PC-3 (cell line): Measurements from ENCODE around the gene RAB20. TPM values are rescaled to one million over a fixed set of nuclear protein-coding genes. Genes with fewer than 3 reads are reported as not detected.

Experiments used
- ATAC-seq: fragments of 200-7000 bp; cut with Tn5 transposase; 2 replicates; pipeline ENCODE4 v1.9.1; 2020; ENCODE audit warnings: mild to moderate bottlenecking, moderate library complexity
- BruUV-seq: library from RNA; stranded (reverse); fragments of 400-500 nt; replicated peaks from 2 replicates; lab custom pipeline; 2021; lab: Mats Ljungman, UMichigan
- CTCF ChIA-PET: fragments of 300-600 bp; sonication (Branson Sonifier 250); formaldehyde crosslinking; loops from one replicate; lab custom pipeline; 2022; ENCODE audit warnings: antibody characterized with exemption; lab: Charles Lee
- POLR2A ChIA-PET: fragments of 300-600 bp; sonication (Branson Sonifier 250); formaldehyde crosslinking; loops from one replicate; lab custom pipeline; 2022; ENCODE audit warnings: antibody characterized with exemption; ENCODE audit not compliant: unreplicated experiment; lab: Charles Lee
- DNase-seq: peaks from one replicate; pipeline ENCODE4 v3.0.0-alpha.2; 2015
- H2AFZ ChIP-seq: fragments of 300-600 bp; sonication (generic); 2 replicates; pipeline ENCODE4 v1.6.0; 2016; ENCODE audit warnings: antibody characterized with exemption, low read length
- H3F3A ChIP-seq: fragments of 300-600 bp; sonication (generic); one replicate; pipeline ENCODE4 v1.6.0; 2017; ENCODE audit warnings: antibody characterized with exemption, low read length, control low read depth, mild to moderate bottlenecking; ENCODE audit not compliant: unreplicated experiment
- H3K27ac ChIP-seq: fragments of 300-600 bp; sonication (generic); 2 replicates; pipeline ENCODE4 v1.5.1; 2016; ENCODE audit warnings: mild to moderate bottlenecking, low read length
- H3K27me3 ChIP-seq: fragments of 300-600 bp; sonication (generic); 2 replicates; pipeline ENCODE4 v1.6.1; 2016; ENCODE audit warnings: low read length, mixed read lengths
- H3K36me3 ChIP-seq: fragments of 300-600 bp; sonication (generic); 2 replicates; pipeline ENCODE4 v1.6.1; 2016; ENCODE audit warnings: low read depth, mixed run types, low read length, mixed read lengths
- H3K4me1 ChIP-seq: fragments of 300-600 bp; sonication (generic); 2 replicates; pipeline ENCODE4 v1.5.1; 2016; ENCODE audit warnings: low read length; ENCODE audit not compliant: insufficient read depth
- H3K4me2 ChIP-seq: fragments of 300-600 bp; sonication (generic); 2 replicates; pipeline ENCODE4 v1.6.0; 2016; ENCODE audit warnings: low read length
- H3K4me3 ChIP-seq: fragments of 300-600 bp; sonication (generic); 2 replicates; pipeline ENCODE4 v1.5.1; 2016; ENCODE audit warnings: mild to moderate bottlenecking, low read length, mixed read lengths
- H3K79me2 ChIP-seq: fragments of 300-600 bp; sonication (generic); 2 replicates; pipeline ENCODE4 v1.6.1; 2017; ENCODE audit warnings: low read length, mixed read lengths
- H3K9ac ChIP-seq: fragments of 300-600 bp; sonication (generic); 2 replicates; pipeline ENCODE4 v1.6.0; 2016; ENCODE audit warnings: mild to moderate bottlenecking, low read length
- H3K9me2 ChIP-seq: fragments of 300-600 bp; sonication (generic); replicated peaks from 2 replicates; pipeline ENCODE4 v1.6.1; 2016; ENCODE audit warnings: mixed run types, low read length, mixed read lengths
- H3K9me3 ChIP-seq: fragments of 300-600 bp; sonication (generic); 2 replicates; pipeline ENCODE4 v1.6.1; 2016; ENCODE audit warnings: low read length, mixed read lengths
- H4K20me1 ChIP-seq: fragments of 300-600 bp; sonication (generic); 2 replicates; pipeline ENCODE4 v1.6.1; 2016; ENCODE audit warnings: low read length, mixed read lengths
- EZH2 ChIP-seq: fragments of 300-600 bp; sonication (generic); IDR thresholded peaks from one replicate; pipeline ENCODE4 v1.6.1; 2017; ENCODE audit warnings: antibody characterized with exemption, mild to moderate bottlenecking, low read length; ENCODE audit not compliant: unreplicated experiment
- EZH2phosphoT487 ChIP-seq: fragments of 300-600 bp; sonication (generic); IDR thresholded peaks from 2 replicates; pipeline ENCODE4 v1.6.1; 2018; ENCODE audit warnings: mild to moderate bottlenecking, antibody characterized with exemption, low read length, borderline replicate concordance
- intact Hi-C: fragments of 100-400 bp; cut with micrococcal nuclease; formaldehyde crosslinking; loops from 2 replicates; pipeline ENCODE4 v1.9.0; 2023
- total RNA-seq: library from RNA; depleted of rRNA; stranded (reverse); fragments of >200 nt; gene quantifications from 2 replicates; pipeline ENCODE4 v1.2.3, GENCODE V29; 2014
- TF ChIP-seq, protein P1 (sequence below): fragments of 300-600 bp; sonication (generic); conservative IDR thresholded peaks from 2 replicates; pipeline ENCODE4 v1.5.1; 2017; ENCODE audit warnings: antibody characterized with exemption, low read depth, mild to moderate bottlenecking, low read length

The RAB20 gene
- total RNA-seq, 1 experiment from 2014 or later = 22.9 TPM

DNA sequence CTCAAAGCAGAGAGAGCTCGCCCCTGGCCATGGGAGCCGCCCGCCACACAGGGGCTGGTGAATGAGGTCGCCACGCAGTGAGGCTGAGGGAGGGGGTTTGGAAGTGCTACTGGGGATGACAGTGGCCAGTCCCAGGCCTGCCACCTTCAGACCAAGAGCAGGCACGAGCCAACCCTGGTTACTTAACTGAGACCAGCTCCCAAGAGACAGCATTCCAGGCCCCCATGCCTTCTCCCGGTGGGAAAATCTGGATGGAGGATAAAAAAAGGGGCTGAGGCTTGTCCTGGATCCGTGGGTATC lies 43.3 kb downstream of the RAB20 start:
- no peaks in the 10 kb centered on the region for H3K36me3 ChIP-seq
- DNase-seq = no peak
- no peak overlapping the region for H3K4me3 ChIP-seq
- no peak for ATAC-seq
- TF ChIP-seq EZH2phosphoT487 (no peak), EZH2 (no peak)
- TF ChIP-seq, protein P1, sequence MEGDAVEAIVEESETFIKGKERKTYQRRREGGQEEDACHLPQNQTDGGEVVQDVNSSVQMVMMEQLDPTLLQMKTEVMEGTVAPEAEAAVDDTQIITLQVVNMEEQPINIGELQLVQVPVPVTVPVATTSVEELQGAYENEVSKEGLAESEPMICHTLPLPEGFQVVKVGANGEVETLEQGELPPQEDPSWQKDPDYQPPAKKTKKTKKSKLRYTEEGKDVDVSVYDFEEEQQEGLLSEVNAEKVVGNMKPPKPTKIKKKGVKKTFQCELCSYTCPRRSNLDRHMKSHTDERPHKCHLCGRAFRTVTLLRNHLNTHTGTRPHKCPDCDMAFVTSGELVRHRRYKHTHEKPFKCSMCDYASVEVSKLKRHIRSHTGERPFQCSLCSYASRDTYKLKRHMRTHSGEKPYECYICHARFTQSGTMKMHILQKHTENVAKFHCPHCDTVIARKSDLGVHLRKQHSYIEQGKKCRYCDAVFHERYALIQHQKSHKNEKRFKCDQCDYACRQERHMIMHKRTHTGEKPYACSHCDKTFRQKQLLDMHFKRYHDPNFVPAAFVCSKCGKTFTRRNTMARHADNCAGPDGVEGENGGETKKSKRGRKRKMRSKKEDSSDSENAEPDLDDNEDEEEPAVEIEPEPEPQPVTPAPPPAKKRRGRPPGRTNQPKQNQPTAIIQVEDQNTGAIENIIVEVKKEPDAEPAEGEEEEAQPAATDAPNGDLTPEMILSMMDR = no peak
- H4K20me1 ChIP-seq = no peaks in the 10 kb centered on the region
- H3K4me1 ChIP-seq = no peaks in the 10 kb centered on the region
- intact Hi-C loops = no loop called here
- no peaks in the 10 kb centered on the region for H3K9me3 ChIP-seq
- no TSS peak for BruUV-seq
- H3K27me3 ChIP-seq = no peaks in the 10 kb centered on the region
- H3K9me2 ChIP-seq = no peaks in the 10 kb centered on the region
- no peak overlapping the region for H3K27ac ChIP-seq
- no peak overlapping the region for H3K4me2 ChIP-seq
- H3K9ac ChIP-seq = no peak overlapping the region
- H3F3A ChIP-seq = no peaks in the 10 kb centered on the region
- ChIA-PET CTCF (no interaction called here), POLR2A (no interaction called here)
- 0 out of 2 replicates have a peak, but pooled peaks cover 2% of the 10 kb centered on the region for H3K79me2 ChIP-seq
- no peak overlapping the region for H2AFZ ChIP-seq

DNA sequence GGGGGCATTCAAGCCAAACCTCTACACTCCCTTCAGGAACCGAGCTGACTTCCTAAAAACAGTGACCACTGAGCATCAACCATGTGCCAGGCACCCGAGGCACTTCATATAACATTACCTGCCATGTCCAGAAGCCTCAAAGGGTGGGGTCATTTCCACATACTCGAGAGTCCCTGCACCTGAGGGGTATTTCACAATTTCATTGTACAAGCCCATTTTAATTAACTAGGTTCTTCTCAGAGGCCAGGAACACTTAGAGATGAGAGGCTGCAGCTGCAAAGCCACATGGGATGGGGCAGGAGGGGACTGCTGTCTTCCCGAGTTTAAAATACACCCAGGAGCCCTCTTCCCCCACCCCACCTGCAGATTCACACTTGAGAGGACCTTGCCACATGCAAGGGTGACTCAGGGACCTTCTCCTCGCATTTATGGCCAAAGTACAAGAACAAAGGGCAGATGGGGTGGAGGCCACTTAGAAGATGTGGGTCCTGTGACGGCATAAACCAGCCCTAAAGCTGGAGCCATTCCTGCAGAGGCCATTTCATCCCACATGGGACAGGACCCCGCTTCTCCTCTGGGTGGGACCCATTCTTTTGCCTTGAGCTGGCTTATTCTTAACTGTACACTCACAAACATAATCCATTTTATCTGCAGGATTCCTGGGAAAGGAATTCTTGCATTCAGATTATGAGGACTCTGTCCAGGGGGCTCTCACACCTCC lies 43.9 kb downstream of the RAB20 start:
- ChIA-PET POLR2A (no interaction called here), CTCF (no interaction called here)
- TF ChIP-seq EZH2phosphoT487 (no peak), EZH2 (no peak)
- TF ChIP-seq, protein P1 = no peak
- no peaks in the 10 kb centered on the region for H3K4me1 ChIP-seq
- no peak overlapping the region for H3K9ac ChIP-seq
- no peaks in the 10 kb centered on the region for H3K9me2 ChIP-seq
- H4K20me1 ChIP-seq = no peaks in the 10 kb centered on the region
- H3K9me3 ChIP-seq = no peaks in the 10 kb centered on the region
- intact Hi-C loops = no loop called here
- H3K36me3 ChIP-seq = no peaks in the 10 kb centered on the region; the same call in 1 of the 2 replicates
- BruUV-seq = no TSS peak
- no peaks in the 10 kb centered on the region for H3K79me2 ChIP-seq
- no peaks in the 10 kb centered on the region for H3K27me3 ChIP-seq
- no peak overlapping the region for H3K4me2 ChIP-seq
- no peak overlapping the region for H3K27ac ChIP-seq
- no peak for DNase-seq
- H3K4me3 ChIP-seq = no peak overlapping the region
- H3F3A ChIP-seq = no peaks in the 10 kb centered on the region
- no peak overlapping the region for H2AFZ ChIP-seq
- ATAC-seq = no peak

DNA sequence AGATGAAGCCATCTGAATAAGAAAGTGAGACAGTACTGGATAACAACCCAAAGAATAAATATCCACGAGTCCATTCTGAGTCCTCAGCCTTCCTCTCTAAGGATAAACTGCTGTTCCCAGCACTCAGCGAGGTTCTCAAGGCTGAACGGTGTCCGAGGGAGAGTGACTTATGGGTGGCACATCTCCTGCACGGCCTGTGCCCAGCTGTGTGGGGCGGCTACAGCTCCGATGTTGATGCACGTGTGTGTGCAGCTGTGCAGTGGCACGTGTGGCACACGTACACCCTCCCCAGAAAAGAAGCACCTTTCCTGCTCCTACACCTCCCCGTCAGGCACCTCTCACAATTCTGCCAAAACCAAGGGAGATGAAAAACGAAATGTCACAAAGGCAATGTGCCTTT lies 45.0 kb downstream of the RAB20 start:
- Histone ChIP-seq H3K9me2 (no peaks in the 10 kb centered on the region), H3K4me1 (no peaks in the 10 kb centered on the region), H4K20me1 (no peaks in the 10 kb centered on the region), H3K9me3 (no peaks in the 10 kb centered on the region), H3K36me3 (no peaks in the 10 kb centered on the region; the same call in 1 of the 2 replicates), H3K27me3 (no peaks in the 10 kb centered on the region), H3K79me2 (no peaks in the 10 kb centered on the region), H3K9ac (no peak overlapping the region), H3K27ac (no peak overlapping the region), H3F3A (no peaks in the 10 kb centered on the region), H2AFZ (no peak overlapping the region), H3K4me3 (no peak overlapping the region), H3K4me2 (no peak overlapping the region)
- ATAC-seq (no peak), DNase-seq (no peak)
- intact Hi-C loops = no loop called here
- TF ChIP-seq, protein P1 = no peak
- TF ChIP-seq EZH2phosphoT487 (no peak), EZH2 (no peak)
- no TSS peak for BruUV-seq
- CTCF ChIA-PET = no interaction called here
- POLR2A ChIA-PET = no interaction called here
